Mesodermal cell (in vitro differentiated cells): ENCODE data around the gene RHBDD1.

Experiments used
- H3K27ac ChIP-seq: 2 replicates; pipeline ENCODE4 v1.7.0; 2013; ENCODE audit warnings: mild to moderate bottlenecking, low read depth, low read length, moderate library complexity; ENCODE audit not compliant: severe bottlenecking
- H3K36me3 ChIP-seq: 2 replicates; pipeline ENCODE4 v1.7.1; 2013; ENCODE audit warnings: mild to moderate bottlenecking, low read length, moderate library complexity; ENCODE audit not compliant: control insufficient read depth, insufficient read depth
- H3K4me1 ChIP-seq: one replicate; pipeline ENCODE4 v1.7.1; 2013; ENCODE audit warnings: mild to moderate bottlenecking, low read length; ENCODE audit not compliant: insufficient read depth, control insufficient read depth, poor library complexity, severe bottlenecking
- H3K4me3 ChIP-seq: 2 replicates; pipeline ENCODE4 v1.7.0; 2013; ENCODE audit warnings: low read length, control low read depth, mild to moderate bottlenecking; ENCODE audit not compliant: insufficient read depth, poor library complexity, severe bottlenecking; ENCODE audit errors: extremely low read depth
- H3K9me3 ChIP-seq: 2 replicates; pipeline ENCODE4 v1.7.1; 2013; ENCODE audit warnings: mild to moderate bottlenecking, low read length, moderate library complexity; ENCODE audit not compliant: control insufficient read depth
- WGBS, 2 experiments: methylation state at CpG; one replicate each; pipeline ENCODE4 v1.1.5; 2013; ENCODE audit warnings: missing lambda C conversion rate in 2 of 2; ENCODE audit not compliant: insufficient coverage in 2 of 2; 5-methylcytosine and 5-hydroxymethylcytosine counted together

RHBDD1 gene

GRCh38 chr2:226794751-226795171, 41.1 kb upstream of the RHBDD1 start:
- H3K4me1 ChIP-seq = peaks cover 18% of the 10 kb centered on the region
- 45% methylated on average over 3 to 4 of the region's 9 CpGs for WGBS, 2 experiments
- peaks cover 77% of the 10 kb centered on the region for H3K36me3 ChIP-seq
- H3K27ac ChIP-seq = peak overlapping the region; percentile 41
- peak overlapping the region; percentile 85 for H3K4me3 ChIP-seq
- H3K9me3 ChIP-seq = no peaks in the 10 kb centered on the region

GRCh38 chr2:226795281-226796011, 40.4 kb upstream of the RHBDD1 start:
- no peaks in the 10 kb centered on the region for H3K9me3 ChIP-seq

GRCh38 chr2:226796012-226796839, 39.6 kb upstream of the RHBDD1 start:
- WGBS, 2 experiments = 97 to 99% methylated on average over 19 to 22 of the region's 25 CpGs
- peaks cover 26% of the 10 kb centered on the region for H3K4me1 ChIP-seq
- no peaks in the 10 kb centered on the region for H3K9me3 ChIP-seq
- peak overlapping the region; percentile 85 for H3K4me3 ChIP-seq
- peaks cover 62% of the 10 kb centered on the region for H3K36me3 ChIP-seq
- H3K27ac ChIP-seq = no peak overlapping the region

More at GRCh38 chr2:226795281-226796011, 40.4 kb upstream of the RHBDD1 start:
- Histone ChIP-seq H3K4me3 (peak overlapping the region; percentile 85), H3K4me1 (peaks cover 21% of the 10 kb centered on the region), H3K27ac (peak overlapping the region; percentile 41), H3K36me3 (peaks cover 70% of the 10 kb centered on the region)
- WGBS, 2 experiments = 86 to 89% methylated on average over 19 to 20 of the region's 26 CpGs

GRCh38 chr2:226796840-226797288, 39.0 kb upstream of the RHBDD1 start:
- Histone ChIP-seq H3K4me3 (peak overlapping the region; percentile 85), H3K4me1 (peaks cover 27% of the 10 kb centered on the region), H3K36me3 (peaks cover 60% of the 10 kb centered on the region), H3K9me3 (no peaks in the 10 kb centered on the region), H3K27ac (no peak overlapping the region)
- WGBS, 2 experiments = 87 to 94% methylated on average over 15 to 16 of the region's 17 CpGs

- peaks cover 29% of the 10 kb centered on the region for H3K4me1 ChIP-seq
- peaks cover 54% of the 10 kb centered on the region for H3K36me3 ChIP-seq
- WGBS, 2 experiments = 96% methylated on average over 45 to 50 of the region's 50 CpGs
- peak overlapping the region; percentile 85 for H3K4me3 ChIP-seq
- no peak overlapping the region for H3K27ac ChIP-seq
- no peaks in the 10 kb centered on the region for H3K9me3 ChIP-seq
Observed at GRCh38 chr2:226797289-226797988, 38.4 kb upstream of the RHBDD1 start.

- peak overlapping the region; percentile 85 for H3K4me3 ChIP-seq
- peak overlapping the region; percentile 76 for H3K27ac ChIP-seq
- no peaks in the 10 kb centered on the region for H3K9me3 ChIP-seq
- peaks cover 51% of the 10 kb centered on the region for H3K36me3 ChIP-seq
- peaks cover 29% of the 10 kb centered on the region for H3K4me1 ChIP-seq
- 64 to 65% methylated on average over 23 of the region's 23 CpGs for WGBS, 2 experiments
Observed at GRCh38 chr2:226797989-226798421, 37.8 kb upstream of the RHBDD1 start.

- 2% methylated on average over 70 to 77 of the region's 80 CpGs for WGBS, 2 experiments
Observed at GRCh38 chr2:226798422-226799210, 37.2 kb upstream of the RHBDD1 start.

GRCh38 chr2:226799211-226799975, 36.5 kb upstream of the RHBDD1 start, which contains the start of gene IRS1:
Gene IRS1 (minus strand): TSS chr2:226799820. CDS start chr2:226798738, 1,082 bp downstream.
- WGBS, 2 experiments = 0% methylated on average over 20 to 56 of the region's 82 CpGs
- Histone ChIP-seq H3K9me3 (no peaks in the 10 kb centered on the region), H3K4me1 (peaks cover 29% of the 10 kb centered on the region), H3K36me3 (peaks cover 41% of the 10 kb centered on the region), H3K4me3 (peak within 1 kb of the TSS; percentile 85), H3K27ac (peak within 1 kb of the TSS; percentile 77)

More at GRCh38 chr2:226798422-226799210, 37.2 kb upstream of the RHBDD1 start:
- Histone ChIP-seq H3K4me3 (peak overlapping the region; percentile 85), H3K9me3 (no peaks in the 10 kb centered on the region), H3K27ac (peak overlapping the region; percentile 76), H3K4me1 (peaks cover 29% of the 10 kb centered on the region), H3K36me3 (peaks cover 49% of the 10 kb centered on the region)
